GM04504 (cell line): Measurements from ENCODE around the gene ADCY9.

Source experiments
- DNase-seq: peaks from one replicate; pipeline ENCODE4 v3.0.0-alpha.2; 2012; ENCODE audit warnings: low read depth

Gene ADCY9

GRCh38 chr16:4123616-4124300 is 7.5 kb upstream of the ADCY9 start:
- DNase-seq = no peak

GRCh38 chr16:4120176-4120575 is 3.9 kb upstream of the ADCY9 start:
- DNase-seq = no peak

- no peak for DNase-seq
Measured at GRCh38 chr16:4117250-4117578, 972 bp upstream of the ADCY9 start.

GRCh38 chr16:4115949-4116318 is 308 bp downstream of the ADCY9 start:
- no peak for DNase-seq

GRCh38 chr16:4115209-4115948 is 863 bp downstream of the ADCY9 start:
- no peak for DNase-seq

- no peak for DNase-seq
Measured at GRCh38 chr16:4114257-4115208, 1.7 kb downstream of the ADCY9 start.

- no peak for DNase-seq
Measured at GRCh38 chr16:4113358-4114256, 2.6 kb downstream of the ADCY9 start.

- DNase-seq = no peak
Measured at GRCh38 chr16:4111748-4112696, 4.2 kb downstream of the ADCY9 start.

- no peak for DNase-seq
Measured at GRCh38 chr16:4110680-4111079, 5.6 kb downstream of the ADCY9 start.

- no peak for DNase-seq
Measured at GRCh38 chr16:4110065-4110464, 6.2 kb downstream of the ADCY9 start.

- DNase-seq = no peak
Measured at GRCh38 chr16:4109250-4109736, 6.9 kb downstream of the ADCY9 start.

GRCh38 chr16:4106516-4106915 is 9.7 kb downstream of the ADCY9 start:
- DNase-seq = no peak

GRCh38 chr16:4105848-4106247 is 10.4 kb downstream of the ADCY9 start:
- no peak for DNase-seq

- no peak for DNase-seq
Measured at GRCh38 chr16:4103745-4104144, 12.5 kb downstream of the ADCY9 start.

GRCh38 chr16:4101421-4102219 is 14.6 kb downstream of the ADCY9 start:
- no peak for DNase-seq

- no peak for DNase-seq
Measured at GRCh38 chr16:4098501-4098900, 17.7 kb downstream of the ADCY9 start.

GRCh38 chr16:4097826-4098240 is 18.4 kb downstream of the ADCY9 start:
- DNase-seq = no peak

GRCh38 chr16:4096509-4096908 is 19.7 kb downstream of the ADCY9 start:
- no peak for DNase-seq

GRCh38 chr16:4094127-4094773 is 22.0 kb downstream of the ADCY9 start:
- DNase-seq = no peak
